T-cell (primary cell): ENCODE results near the gene MYO1A. TPM values are rescaled to one million over a fixed set of nuclear protein-coding genes. Genes with fewer than 3 reads are reported as not detected.
A peak's percentile ranks its signal among the peaks of the same experiment; 100 is the strongest.

Source experiments
- ATAC-seq, 4 experiments: fragments of 200-7000 bp in 3 of 4; fragments of 150-1000 bp in 1 of 4; cut with Tn5 transposase; replicated peaks in 1 of 4; 1 replicate in 3 of 4; 2 replicates in 1 of 4; pipeline ENCODE4 v1.10.0; 2021; ENCODE audit warnings: moderate library complexity in 3 of 4, mild to moderate bottlenecking in 2 of 4, moderate number of reproducible peaks in 1 of 4
- CTCF ChIA-PET, 2 donors: fragments of 300-600 bp; sonication (Branson Sonifier 250); formaldehyde crosslinking; loops; one replicate each; lab custom pipeline; 2022; ENCODE audit warnings: antibody characterized with exemption in 2 of 2; lab: Charles Lee
- POLR2A ChIA-PET, 2 donors: fragments of 300-600 bp; sonication (Branson Sonifier 250); formaldehyde crosslinking; loops; one replicate each; lab custom pipeline; 2022; ENCODE audit warnings: antibody characterized with exemption in 2 of 2; lab: Charles Lee
- DNase-seq, 35 experiments: peaks; one replicate each; pipeline versions ENCODE4 v3.0.0 to v3.0.0-alpha.2; 2013 to 2023
- H3K27ac ChIP-seq: one replicate; pipeline ENCODE4 v1.5.1; 2013; ENCODE audit warnings: low read length
- H3K27me3 ChIP-seq, 2 experiments: replicated peaks in 1 of 2; 1 replicate in 1 of 2; 2 replicates in 1 of 2; pipeline versions ENCODE4 v1.6.1 to v1.7.0; 2013; ENCODE audit warnings: low read length in 1 of 2, mixed read lengths in 1 of 2; ENCODE audit not compliant: control insufficient read depth in 2 of 2, insufficient read depth in 2 of 2; ENCODE audit errors: extremely low read depth in 1 of 2
- H3K36me3 ChIP-seq, 2 donors: 1 replicate in 1 of 2; 2 replicates in 1 of 2; pipeline versions ENCODE4 v1.6.1 to v1.7.0; 2013; ENCODE audit warnings: low read length in 1 of 2; ENCODE audit not compliant: control insufficient read depth in 2 of 2, insufficient read depth in 1 of 2; ENCODE audit errors: extremely low read depth in 1 of 2
- H3K4me1 ChIP-seq, 2 experiments: 1 replicate in 1 of 2; 2 replicates in 1 of 2; pipeline versions ENCODE4 v1.6.1 to v1.7.0; 2013; ENCODE audit warnings: low read length in 2 of 2, mixed read lengths in 1 of 2; ENCODE audit not compliant: insufficient read depth in 2 of 2, control insufficient read depth in 1 of 2; ENCODE audit errors: extremely low read depth in 1 of 2
- H3K4me3 ChIP-seq, 2 donors: 1 replicate in 1 of 2; 2 replicates in 1 of 2; pipeline versions ENCODE4 v1.5.1 to v1.7.0; 2013; ENCODE audit warnings: mild to moderate bottlenecking in 2 of 2, low read length in 1 of 2, moderate library complexity in 1 of 2; ENCODE audit not compliant: control insufficient read depth in 1 of 2; ENCODE audit errors: extremely low read depth in 1 of 2
- H3K9me3 ChIP-seq: 2 replicates; pipeline ENCODE4 v1.7.0; 2013
- H3K27ac Mint-ChIP-seq, 2 donors: one replicate each; pipeline ENCODE4 v1.8.0; 2020 to 2021; ENCODE audit warnings: mild to moderate bottlenecking in 2 of 2, mixed read lengths in 2 of 2
- H3K27me3 Mint-ChIP-seq, 2 donors: one replicate each; pipeline ENCODE4 v1.8.0; 2021 to 2022; ENCODE audit warnings: mixed read lengths in 2 of 2
- H3K36me3 Mint-ChIP-seq: one replicate; pipeline ENCODE4 v1.8.0; 2021; ENCODE audit warnings: mixed read lengths
- H3K4me1 Mint-ChIP-seq, 3 donors: one replicate each; pipeline ENCODE4 v1.8.0; 2020 to 2022; ENCODE audit warnings: mixed read lengths in 3 of 3, mild to moderate bottlenecking in 1 of 3
- H3K4me3 Mint-ChIP-seq, 3 donors: one replicate each; pipeline ENCODE4 v1.8.0; 2020 to 2022; ENCODE audit warnings: mild to moderate bottlenecking in 3 of 3, mixed read lengths in 3 of 3, moderate library complexity in 3 of 3
- H3K9me3 Mint-ChIP-seq, 3 donors: one replicate each; pipeline ENCODE4 v1.8.0; 2020 to 2022; ENCODE audit warnings: mixed read lengths in 3 of 3
- WGBS: methylation state at CpG from one replicate; pipeline ENCODE4 v1.1.5; 2013; ENCODE audit warnings: missing lambda C conversion rate; ENCODE audit not compliant: insufficient coverage; 5-methylcytosine and 5-hydroxymethylcytosine counted together
- total RNA-seq, 35 experiments: library from RNA in 6 of 35; stranded (reverse) in 6 of 35; fragments of 120-200 nt in 1 of 35; gene quantifications; one replicate each; pipeline versions ENCODE4 v1.2.1 to v1.2.4 and lab custom pipeline; 2013 to 2026

Gene MYO1A
- total RNA-seq, 5 donors from 2014 or later (not counting 1 experiment from before 2014, with no cell fraction given): 0.54 to 2.2 (median 1.4) TPM

DNA sequence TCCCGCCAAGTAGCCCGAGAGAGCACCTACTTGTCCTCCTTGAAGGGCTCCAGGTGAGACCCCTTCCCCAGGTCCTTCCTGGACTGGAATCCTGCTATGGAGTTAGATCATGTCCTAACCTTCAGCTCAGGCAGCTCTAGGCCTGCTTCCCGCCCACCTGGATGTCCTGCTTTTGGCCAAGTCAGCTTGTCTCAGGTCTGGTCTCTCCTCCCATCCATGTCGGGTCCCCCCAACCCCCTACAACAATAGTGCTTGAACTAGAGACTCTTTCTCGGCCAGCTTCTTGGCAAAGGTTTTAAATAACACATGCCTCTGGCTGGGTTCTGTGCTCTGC is 42.6 kb upstream of the MYO1A start:
- 83% methylated on average over 5 of the region's 5 CpGs for WGBS

DNA sequence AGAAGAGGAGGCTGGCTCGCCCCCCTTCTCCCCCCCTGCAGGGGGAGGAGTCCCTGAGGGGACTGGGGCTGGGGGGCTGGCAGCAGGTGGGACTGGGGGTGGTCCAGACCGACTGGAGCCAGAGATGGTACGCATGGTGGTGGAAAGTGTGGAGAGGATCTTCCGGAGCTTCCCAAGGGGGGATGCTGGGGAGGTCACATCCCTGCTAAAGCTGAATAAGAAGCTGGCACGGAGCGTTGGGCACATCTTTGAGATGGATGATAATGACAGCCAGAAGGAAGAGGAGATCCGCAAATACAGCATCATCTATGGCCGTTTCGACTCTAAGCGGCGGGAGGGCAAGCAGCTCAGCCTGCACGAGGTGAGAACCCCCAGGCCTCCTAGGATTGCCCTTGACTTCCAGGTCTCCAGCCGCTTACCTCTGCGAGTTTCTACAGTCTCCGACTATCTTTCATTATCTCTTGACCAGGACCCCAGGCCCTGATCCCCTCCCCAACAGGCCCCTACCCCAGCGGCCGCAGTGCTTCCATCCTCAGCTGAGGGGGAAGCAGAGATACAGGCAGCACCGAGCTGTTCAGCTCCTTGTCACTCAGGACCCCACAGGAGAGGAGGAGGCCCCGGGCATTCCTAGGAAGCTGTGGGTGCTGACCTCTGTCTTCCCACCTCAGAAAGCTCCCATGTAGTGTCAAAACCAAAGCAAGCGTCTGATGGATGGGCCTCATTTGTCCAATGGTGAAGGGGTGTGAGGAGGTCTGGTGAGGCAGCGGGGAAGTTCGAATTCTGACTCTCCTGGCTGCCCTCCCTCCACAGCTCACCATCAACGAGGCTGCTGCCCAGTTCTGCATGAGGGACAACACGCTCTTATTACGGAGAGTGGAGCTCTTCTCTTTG is 42.0 kb upstream of the MYO1A start:
- Mint-ChIP-seq H3K36me3 (peaks cover 13% of the 10 kb centered on the region), H3K27ac (peak overlapping the region; percentile 76 to 97)
- H3K4me1 ChIP-seq: peaks cover 16 to 71% of the 10 kb centered on the region in 2 experiments

More for the DNA sequence above, 42.6 kb upstream of the MYO1A start:
- no peaks in the 10 kb centered on the region for H3K9me3 ChIP-seq
- Mint-ChIP-seq H3K36me3 (peaks cover 19% of the 10 kb centered on the region), H3K9me3 (no peaks in the 10 kb centered on the region), H3K4me1 (peaks cover 55 to 77% (median 60%) of the 10 kb centered on the region in 3 donors), H3K27me3 (no peaks in the 10 kb centered on the region), H3K27ac (peak overlapping the region; percentile 76 to 97), H3K4me3 (peak overlapping the region in 2 of 3 donors; percentile 24 to 31)
- ATAC-seq (no peak), DNase-seq (no peak)
- H3K36me3 ChIP-seq: peaks cover 12 to 50% of the 10 kb centered on the region in 2 donors
- no peaks in the 10 kb centered on the region for H3K27me3 ChIP-seq
- CTCF ChIA-PET: interaction anchor here (0.5 to 1.9 kb wide), 8 partner anchors 13 to 373 kb away, joined by 3 to 8 read pairs (median 4); partner anchors contain the start of genes NEMP1 (in 1 of the 2) and STAT6 (in 1 of the 2)
- no peak overlapping the region for H3K27ac ChIP-seq
- H3K4me3 ChIP-seq: no peak overlapping the region
- POLR2A ChIA-PET: interaction anchor here in 1 of 2 donors (0.6 kb wide), 1 partner anchor 20 kb away, joined by 7 read pairs; no protein-coding TSS in a partner anchor
- peaks cover 16 to 68% of the 10 kb centered on the region in 2 experiments for H3K4me1 ChIP-seq

DNA sequence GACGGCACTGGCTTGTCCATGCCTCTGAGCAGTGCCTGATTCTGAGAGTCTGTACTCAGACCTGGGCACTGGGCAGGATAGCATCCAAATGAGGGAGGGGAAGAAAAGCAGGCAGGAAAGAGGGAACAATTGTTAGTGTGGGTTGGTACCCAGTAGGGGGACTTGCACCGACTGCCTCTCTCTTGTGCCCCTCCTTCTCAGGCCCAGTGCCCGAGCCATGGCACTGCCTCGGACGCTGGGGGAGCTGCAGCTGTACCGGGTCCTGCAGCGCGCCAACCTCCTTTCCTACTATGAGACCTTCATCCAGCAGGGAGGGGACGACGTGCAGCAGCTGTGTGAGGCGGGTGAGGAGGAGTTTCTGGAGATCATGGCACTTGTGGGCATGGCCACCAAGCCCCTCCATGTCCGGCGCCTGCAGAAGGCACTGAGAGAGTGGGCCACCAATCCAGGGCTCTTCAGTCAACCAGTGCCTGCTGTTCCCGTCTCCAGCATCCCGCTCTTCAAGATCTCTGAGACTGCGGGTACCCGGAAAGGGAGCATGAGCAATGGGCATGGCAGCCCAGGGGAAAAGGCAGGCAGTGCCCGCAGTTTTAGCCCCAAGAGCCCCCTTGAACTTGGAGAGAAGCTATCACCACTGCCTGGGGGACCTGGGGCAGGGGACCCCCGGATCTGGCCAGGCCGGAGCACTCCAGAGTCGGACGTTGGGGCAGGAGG is 41.2 kb upstream of the MYO1A start:
- Histone ChIP-seq H3K27me3 (no peaks in the 10 kb centered on the region), H3K4me3 (peak overlapping the region in 1 of 2 donors; percentile 88), H3K27ac (no peak overlapping the region), H3K36me3 (peaks cover 7 to 36% of the 10 kb centered on the region in 2 donors), H3K4me1 (peaks cover 20 to 76% of the 10 kb centered on the region in 2 experiments), H3K9me3 (no peaks in the 10 kb centered on the region)
- WGBS: 89% methylated on average over 8 of the region's 22 CpGs
- Mint-ChIP-seq H3K27me3 (no peaks in the 10 kb centered on the region), H3K27ac (peak overlapping the region; percentile 62 to 85), H3K4me3 (peak overlapping the region; percentile 63 to 89 (median 87)), H3K9me3 (no peaks in the 10 kb centered on the region), H3K4me1 (peaks cover 59 to 73% (median 65%) of the 10 kb centered on the region in 3 donors), H3K36me3 (peaks cover 6% of the 10 kb centered on the region)
- ChIA-PET CTCF (interaction anchor here (1.4 to 1.6 kb wide), 3 partner anchors 20 to 22 kb away, joined by 3 to 5 read pairs (median 4); partner anchors contain the start of gene STAT6 (in 1 of the 2)), POLR2A (interaction anchor here in 1 of 2 donors (0.6 kb wide), 1 partner anchor 328 kb away, joined by 4 read pairs; no protein-coding TSS in a partner anchor)
- ATAC-seq (no peak), DNase-seq (no peak)

More for the DNA sequence above, 42.0 kb upstream of the MYO1A start:
- peaks cover 11 to 44% of the 10 kb centered on the region in 2 donors for H3K36me3 ChIP-seq
- Mint-ChIP-seq H3K4me3 (peak overlapping the region; percentile 15 to 28 (median 18)), H3K9me3 (no peaks in the 10 kb centered on the region), H3K27me3 (no peaks in the 10 kb centered on the region), H3K4me1 (peaks cover 55 to 73% (median 60%) of the 10 kb centered on the region in 3 donors)
- no peak for DNase-seq
- no peaks in the 10 kb centered on the region for H3K27me3 ChIP-seq
- no peak for ATAC-seq
- WGBS: 85% methylated on average over 14 of the region's 25 CpGs
- H3K4me3 ChIP-seq: no peak overlapping the region
- ChIA-PET POLR2A (interaction anchor here in 1 of 2 donors (0.6 kb wide), 1 partner anchor 20 kb away, joined by 7 read pairs; no protein-coding TSS in a partner anchor), CTCF (interaction anchor here (0.5 to 1.9 kb wide), 8 partner anchors 13 to 374 kb away, joined by 3 to 8 read pairs (median 4); partner anchors contain the start of genes NEMP1 (in 1 of the 2) and STAT6 (in 1 of the 2))
- H3K9me3 ChIP-seq: no peaks in the 10 kb centered on the region
- no peak overlapping the region for H3K27ac ChIP-seq

DNA sequence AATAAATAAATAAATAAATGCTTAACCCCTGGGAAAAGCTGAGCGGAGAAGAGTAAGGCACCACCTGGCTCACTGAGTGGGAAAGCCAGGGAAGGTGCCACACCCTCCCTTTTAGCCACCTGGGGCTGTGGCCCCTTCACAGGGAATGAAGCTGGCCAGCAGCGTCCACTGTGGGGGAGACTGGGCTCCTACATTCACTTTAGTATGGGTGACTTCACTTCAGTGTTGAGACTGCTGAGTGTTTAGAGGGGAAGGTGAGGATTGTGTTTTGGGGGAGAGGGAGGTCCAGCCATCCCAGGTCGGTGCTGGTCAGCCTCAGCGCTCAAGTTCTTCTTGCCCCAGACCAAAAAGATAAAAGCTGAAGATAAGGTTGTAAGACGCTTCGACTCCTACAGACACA is 40.6 kb upstream of the MYO1A start:
- Mint-ChIP-seq H3K27ac (peak overlapping the region; percentile 62 to 85), H3K4me1 (peaks cover 64 to 77% (median 70%) of the 10 kb centered on the region in 3 donors), H3K27me3 (no peaks in the 10 kb centered on the region), H3K4me3 (peak overlapping the region; percentile 63 to 89 (median 87)), H3K36me3 (peaks cover 4% of the 10 kb centered on the region), H3K9me3 (no peaks in the 10 kb centered on the region)
- no peak overlapping the region for H3K27ac ChIP-seq
- peak overlapping the region in 1 of 2 donors; percentile 88 for H3K4me3 ChIP-seq
- H3K9me3 ChIP-seq: no peaks in the 10 kb centered on the region
- H3K36me3 ChIP-seq: peaks cover 7 to 30% of the 10 kb centered on the region in 2 donors
- H3K4me1 ChIP-seq: peaks cover 25 to 81% of the 10 kb centered on the region in 2 experiments
- ChIA-PET CTCF (interaction anchor here (1.6 to 2.2 kb wide), 3 partner anchors 21 kb away, joined by 4 to 8 read pairs (median 5); partner anchors contain the start of gene STAT6 (in 2 of the 2)), POLR2A (interaction anchor here in 1 of 2 donors (0.6 kb wide), 1 partner anchor 327 kb away, joined by 4 read pairs; no protein-coding TSS in a partner anchor)
- ATAC-seq (no peak), DNase-seq (no peak)
- 65% methylated on average over 5 of the region's 6 CpGs for WGBS
- H3K27me3 ChIP-seq: no peaks in the 10 kb centered on the region

DNA sequence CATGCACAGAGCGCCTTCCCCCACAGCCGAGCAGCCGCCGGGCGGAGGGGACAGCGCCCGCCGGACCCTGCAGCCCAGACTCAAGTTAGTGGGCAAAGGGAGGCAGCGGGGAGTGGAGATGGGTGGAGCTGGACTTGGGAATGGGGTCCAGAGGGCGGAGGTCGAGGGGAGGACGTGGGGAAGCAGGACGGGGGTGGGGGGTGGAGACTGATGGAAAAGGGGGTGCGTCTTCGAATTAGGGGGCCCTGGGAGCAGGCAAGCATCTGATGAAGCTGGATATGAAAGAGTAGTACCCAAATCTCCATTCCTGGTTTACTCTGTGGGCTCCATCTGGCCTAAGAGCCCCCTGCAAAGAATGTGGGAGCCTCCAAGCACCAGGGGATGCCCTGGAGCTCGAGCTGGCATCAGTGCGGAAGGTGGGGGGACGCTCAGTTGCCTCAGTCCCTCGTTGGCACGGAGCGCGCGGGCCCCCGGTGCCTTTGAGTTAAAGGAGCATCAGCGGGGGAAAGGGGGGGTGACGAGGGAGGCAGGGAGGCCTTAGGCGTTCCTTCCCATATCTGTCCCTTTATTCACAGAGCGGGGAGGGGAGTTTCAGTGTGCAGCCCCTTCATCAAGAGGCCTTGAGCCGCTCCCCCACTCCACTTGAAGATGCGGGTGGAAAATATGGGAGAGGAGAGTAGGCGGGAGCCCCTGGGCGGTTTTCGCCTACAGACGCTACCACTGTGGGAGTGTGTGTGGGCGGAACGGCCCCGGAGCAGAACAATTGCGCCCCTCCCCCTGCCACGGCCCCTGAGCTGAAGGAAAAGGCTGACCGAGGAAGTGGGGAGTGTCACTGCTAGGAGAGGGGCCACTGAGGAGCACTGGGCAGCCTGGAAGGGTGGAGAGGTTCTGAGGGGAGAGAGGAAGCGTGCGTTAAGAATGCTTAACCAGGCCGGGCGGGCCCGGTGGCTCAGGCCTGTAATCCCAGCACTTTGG is 39.6 kb upstream of the MYO1A start:
- no peaks in the 10 kb centered on the region for H3K9me3 ChIP-seq
- POLR2A ChIA-PET: no interaction called here
- WGBS: 2% methylated on average over 24 of the region's 45 CpGs
- Mint-ChIP-seq H3K27ac (peak overlapping the region; percentile 89 to 90), H3K36me3 (peaks cover 4% of the 10 kb centered on the region), H3K4me3 (peak overlapping the region; percentile 87 to 91 (median 89)), H3K27me3 (no peaks in the 10 kb centered on the region), H3K9me3 (no peaks in the 10 kb centered on the region), H3K4me1 (peaks cover 62 to 75% (median 69%) of the 10 kb centered on the region in 3 donors)
- H3K4me3 ChIP-seq: peak overlapping the region; percentile 65 to 88
- peak in 19 of 35 experiments; percentile 9 to 59 (median 37) for DNase-seq
- CTCF ChIA-PET: interaction anchor here (0.6 to 2.6 kb wide), 5 partner anchors 10 to 465 kb away, joined by 3 to 15 read pairs (median 5); partner anchors contain the start of genes STAT6 (in 2 of the 2) and NEMP1 (in 1 of the 2)
- peaks cover 25 to 76% of the 10 kb centered on the region in 2 experiments for H3K4me1 ChIP-seq
- H3K27ac ChIP-seq: peak overlapping the region; percentile 18
- ATAC-seq: no peak
- peaks cover 6 to 21% of the 10 kb centered on the region in 2 donors for H3K36me3 ChIP-seq
- no peaks in the 10 kb centered on the region for H3K27me3 ChIP-seq
